GM18951 (cell line): Measurements from ENCODE around the gene KHDC4.

Experiments used
- POLR2A ChIP-seq: IDR thresholded peaks from 4 replicates; pipeline ENCODE4 v1.6.1; 2011; ENCODE audit warnings: mild to moderate bottlenecking; ENCODE audit not compliant: insufficient read length, insufficient read depth; ENCODE audit errors: extremely low read depth
- in situ Hi-C: fragments of 300-500 bp; cut with MboI; formaldehyde crosslinking; loops from one replicate; pipeline ENCODE4 v1.12.0; 2022; ENCODE audit warnings: low sequenced_read_pairs, mixed read lengths, inconsistent platforms; ENCODE audit not compliant: unreplicated experiment

The KHDC4 gene

GRCh38 chr1:155867766-155868165, 66.4 kb downstream of the KHDC4 start:
- in situ Hi-C loops = no loop called here

GRCh38 chr1:155864393-155864792, 69.8 kb downstream of the KHDC4 start:
- no peak for TF ChIP-seq POLR2A
- in situ Hi-C loops = no loop called here

More at GRCh38 chr1:155867766-155868165, 66.4 kb downstream of the KHDC4 start:
- no peak for TF ChIP-seq POLR2A
